GM19455 (cell line): ENCODE measurements around the gene CADM2.

Source experiments
- ATAC-seq: cut with Tn5 transposase; IDR thresholded peaks from one replicate; pipeline ENCODE4 v1.9.1; 2021; ENCODE audit not compliant: unreplicated experiment

CADM2 gene

GRCh38 chr3:86073799-86074198 lies 1115.0 kb downstream of the CADM2 start:
- no peak for ATAC-seq

- no peak for ATAC-seq
Measured at GRCh38 chr3:86087160-86087871, 1128.5 kb downstream of the CADM2 start.

- no peak for ATAC-seq
Measured at GRCh38 chr3:86104154-86104553, 1145.4 kb downstream of the CADM2 start.

GRCh38 chr3:86109434-86109833 lies 1150.6 kb downstream of the CADM2 start:
- ATAC-seq = no peak
